K562 treated with DMSO at 1 percent for 4 hours (cell line): Measurements from ENCODE around the gene ARFIP2. TPM values are rescaled to one million over a fixed set of nuclear protein-coding genes. Genes with fewer than 3 reads are reported as not detected.

Experiments
- total RNA-seq: library from RNA; unstranded; fragments of 300-600 nt; gene quantifications from 2 replicates; pipeline ENCODE4 v1.2.3, GENCODE V29; 2022; ENCODE audit not compliant: insufficient read depth

ARFIP2 gene, protein sequence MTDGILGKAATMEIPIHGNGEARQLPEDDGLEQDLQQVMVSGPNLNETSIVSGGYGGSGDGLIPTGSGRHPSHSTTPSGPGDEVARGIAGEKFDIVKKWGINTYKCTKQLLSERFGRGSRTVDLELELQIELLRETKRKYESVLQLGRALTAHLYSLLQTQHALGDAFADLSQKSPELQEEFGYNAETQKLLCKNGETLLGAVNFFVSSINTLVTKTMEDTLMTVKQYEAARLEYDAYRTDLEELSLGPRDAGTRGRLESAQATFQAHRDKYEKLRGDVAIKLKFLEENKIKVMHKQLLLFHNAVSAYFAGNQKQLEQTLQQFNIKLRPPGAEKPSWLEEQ
- 37.9 and 40.8 TPM in 2 replicates for total RNA-seq

DNA sequence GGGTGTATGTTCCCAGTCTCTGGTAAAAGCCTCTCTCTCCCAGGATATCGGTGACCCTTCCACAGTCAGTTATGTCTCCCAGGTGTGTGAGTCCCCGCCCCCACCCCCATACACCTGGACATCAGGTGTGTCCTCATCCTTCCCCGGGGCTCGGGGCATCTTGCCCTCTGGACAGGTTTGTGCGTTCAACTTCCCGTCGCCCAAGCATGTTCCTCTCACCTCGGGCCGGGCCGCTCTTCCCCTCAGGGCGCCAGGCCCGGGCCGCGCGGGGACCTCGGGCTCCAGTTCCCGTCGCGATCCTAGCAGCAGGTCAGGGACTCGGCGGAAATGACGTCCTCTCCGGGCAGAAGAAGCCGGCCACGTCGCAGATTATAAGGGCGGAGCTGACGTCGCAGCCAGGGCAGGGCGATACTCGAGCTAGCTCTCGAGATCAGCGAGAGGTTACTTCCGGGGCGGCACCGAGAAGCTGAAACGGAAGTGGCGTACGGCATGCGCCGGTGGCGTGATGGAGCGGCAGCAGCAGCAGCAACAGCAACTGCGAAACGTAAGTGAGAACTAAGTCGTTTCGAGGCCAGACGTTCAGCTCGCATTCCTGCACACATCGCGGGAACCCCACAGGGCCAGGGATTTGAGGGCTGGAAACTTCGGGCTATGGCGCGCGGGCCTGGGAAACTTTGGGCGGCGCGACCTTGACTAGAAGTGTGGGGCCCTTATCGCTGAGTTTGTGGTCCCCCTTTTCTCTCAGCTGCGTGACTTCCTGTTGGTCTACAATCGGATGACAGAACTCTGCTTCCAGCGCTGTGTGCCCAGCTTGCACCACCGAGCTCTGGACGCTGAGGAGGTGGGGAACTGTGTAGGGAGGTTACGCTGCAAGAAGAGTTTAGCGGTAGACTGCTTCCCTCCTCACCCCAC lies at the start of gene ARFIP2, which contains the start of gene TIMM10B:
TSS of gene ARFIP2 (minus strand) at position 320 of the 912 bp plus-strand sequence. CDS start 910 bp downstream, outside the sequence.
TSS of gene TIMM10B (plus strand) at position 490 of the 912 bp plus-strand sequence. CDS start at position 506, 16 bp downstream.

DNA sequence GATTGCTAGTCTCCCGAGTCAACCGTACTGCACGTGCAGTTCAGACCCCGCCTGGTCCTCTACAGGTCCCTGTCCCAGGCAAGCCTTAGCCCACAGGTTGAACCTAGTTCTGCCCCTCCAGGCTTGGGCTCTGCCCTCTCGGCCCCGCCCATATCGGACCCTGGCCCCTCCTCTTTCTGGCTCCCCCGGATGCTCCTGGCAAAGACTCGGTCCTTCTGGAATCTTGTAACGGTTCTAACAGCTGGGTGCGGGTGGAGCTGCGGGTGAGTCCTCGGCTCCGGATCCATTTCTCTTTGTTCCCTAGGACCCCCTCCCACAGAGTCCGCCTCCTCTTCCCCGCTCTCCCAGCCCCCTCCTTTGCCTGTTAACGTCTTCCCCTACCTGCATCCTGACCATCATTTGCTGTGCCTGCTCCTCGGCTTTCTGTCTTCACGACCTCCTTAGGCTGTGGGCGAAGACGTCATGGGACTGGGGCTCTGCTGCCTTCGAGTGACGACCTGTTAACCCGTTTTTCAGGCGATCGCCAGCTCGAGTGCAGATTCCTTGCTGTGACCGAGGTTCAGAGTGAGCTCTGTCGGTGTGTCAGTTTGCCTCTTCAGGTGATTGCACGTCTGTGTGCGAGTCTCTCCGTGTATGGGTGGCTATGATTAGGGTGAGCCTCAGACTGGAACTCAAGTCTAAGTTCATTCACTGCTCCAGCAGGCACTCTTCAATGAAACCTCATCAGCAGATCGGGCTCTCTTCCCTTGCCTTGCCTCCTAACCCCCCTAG lies 16.1 kb upstream of the ARFIP2 start, which contains the start of gene DNHD1:
TSS of gene DNHD1 (plus strand) at position 212 of the 771 bp plus-strand sequence. CDS start 936 bp downstream, outside the sequence.

DNA sequence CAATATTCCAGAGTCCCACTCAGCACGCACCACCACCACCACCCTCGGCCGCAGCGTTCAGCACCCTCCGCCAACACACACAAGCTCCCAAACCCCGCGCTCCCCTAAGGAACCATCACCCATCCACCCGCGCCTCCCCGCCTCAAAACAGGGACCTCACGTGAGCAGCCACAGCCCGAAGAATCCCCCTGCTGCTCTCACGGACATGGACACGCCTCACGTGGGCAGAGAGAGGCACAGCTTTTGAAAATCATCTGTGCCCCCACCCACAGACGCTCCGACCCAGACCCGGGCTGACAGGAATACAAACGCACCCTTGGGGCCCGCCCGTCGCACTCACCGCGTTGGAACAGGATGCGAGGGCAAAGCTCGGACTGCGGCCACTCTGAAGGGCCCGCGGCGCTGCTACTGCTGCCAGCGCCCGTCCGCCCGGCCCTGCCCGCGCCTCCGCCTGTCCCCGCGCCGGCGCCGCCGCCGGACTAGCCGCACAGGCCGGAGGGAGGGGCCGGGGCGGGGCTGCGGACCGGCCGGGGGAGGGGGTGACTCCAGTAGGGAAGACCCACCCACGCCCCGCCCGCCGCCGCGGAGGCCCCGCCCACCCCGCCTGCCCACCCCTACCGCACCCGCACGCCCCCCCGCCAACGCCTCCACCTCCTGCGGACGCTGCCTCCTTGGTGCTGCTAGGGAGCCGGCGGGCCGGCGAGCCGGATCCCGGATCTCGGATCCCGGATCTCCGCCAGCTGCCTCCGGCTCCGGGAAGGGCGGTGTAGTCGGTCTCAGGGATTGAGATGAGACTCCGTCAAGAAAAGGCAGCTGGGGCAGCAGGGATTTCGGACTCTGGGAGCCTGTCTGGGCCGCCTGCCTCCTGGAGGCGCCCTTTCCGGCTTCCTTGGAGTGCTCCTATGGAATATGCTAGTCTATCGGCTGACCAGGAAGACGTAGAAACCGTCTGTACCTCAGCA lies 7.4 kb downstream of the ARFIP2 start, which contains the start of gene TRIM3:
TSS of gene TRIM3 (minus strand) at position 491 of the 962 bp plus-strand sequence. CDS start 8,246 bp downstream, outside the sequence.

DNA sequence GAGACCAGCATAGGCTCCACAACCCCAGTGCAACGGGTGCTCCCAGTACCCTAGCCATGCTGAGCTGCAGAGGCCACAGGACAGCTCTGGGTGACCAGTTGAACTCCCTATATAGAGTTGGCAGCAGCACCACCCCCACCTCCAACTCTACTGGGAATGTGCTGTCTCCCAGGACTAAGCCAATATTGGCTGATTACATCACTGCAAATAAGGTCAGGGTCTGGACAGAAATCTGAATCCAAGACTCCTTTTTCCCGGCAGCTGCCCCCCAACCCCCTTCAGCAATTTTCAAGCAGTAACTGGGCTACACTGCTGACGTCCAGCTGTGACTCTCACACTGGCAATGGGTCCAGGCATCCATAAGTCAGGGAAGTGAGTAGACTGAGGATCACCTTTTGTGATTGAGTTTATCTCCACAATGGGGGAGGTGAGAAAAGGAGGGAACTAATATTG lies 40.2 kb downstream of the ARFIP2 start, which contains the start of gene HPX:
TSS of gene HPX (minus strand) at position 82 of the 453 bp plus-strand sequence. CDS start at position 58, 24 bp downstream.

Other genes with a start within 250 kb of the ARFIP2 start
- gene FHIP1B, start 246.7 kb downstream of the ARFIP2 start, total RNA-seq, result 18.7 and 20.5 TPM in 2 replicates
- not detected in 2 replicates for gene CNGA4, start 242.2 kb downstream of the ARFIP2 start, total RNA-seq
- not detected in 2 replicates for gene CCKBR, start 221.5 kb downstream of the ARFIP2 start, total RNA-seq
- not detected in 2 replicates for gene CAVIN3, start 160.8 kb downstream of the ARFIP2 start, total RNA-seq
- gene SMPD1, start 90.9 kb downstream of the ARFIP2 start, total RNA-seq, result 28.6 and 35.2 TPM in 2 replicates
- gene APBB1, start 62.2 kb downstream of the ARFIP2 start, total RNA-seq, result 1.3 and 1.5 TPM in 2 replicates
- gene HPX, start 40.3 kb downstream of the ARFIP2 start, total RNA-seq, result 1.7 and 3.1 TPM in 2 replicates
- 6.6 and 9.5 TPM in 2 replicates for gene TRIM3, start 7.4 kb downstream of the ARFIP2 start, total RNA-seq
- 14.6 and 18.5 TPM in 2 replicates for gene TIMM10B, start 170 bp upstream of the ARFIP2 start, total RNA-seq
- gene DNHD1, start 15.9 kb upstream of the ARFIP2 start, total RNA-seq, result 7.1 and 11.1 TPM in 2 replicates
- gene RRP8, start 122.3 kb upstream of the ARFIP2 start, total RNA-seq, result 10.7 and 15.2 TPM in 2 replicates
- gene ILK, start 122.4 kb upstream of the ARFIP2 start, total RNA-seq, result 108 and 115 TPM in 2 replicates
- 81.9 and 99.0 TPM in 2 replicates for gene TAF10, start 130.9 kb upstream of the ARFIP2 start, total RNA-seq
- 122 and 151 TPM in 2 replicates for gene TPP1, start 138.1 kb upstream of the ARFIP2 start, total RNA-seq
- 0.23 and 0.38 TPM in 2 replicates for gene DCHS1, start 174.5 kb upstream of the ARFIP2 start, total RNA-seq
- 35.8 and 45.4 TPM in 2 replicates for gene MRPL17, start 202.0 kb upstream of the ARFIP2 start, total RNA-seq